Endodermal cell (in vitro differentiated cells): Measurements from ENCODE around the gene CGB1. TPM values are rescaled to one million over a fixed set of nuclear protein-coding genes. Genes with fewer than 3 reads are reported as not detected.
A peak's percentile ranks its signal among the peaks of the same experiment; 100 is the strongest.

Source experiments
- DNase-seq: peaks from one replicate; pipeline ENCODE4 v3.0.0-alpha.2; 2017
- H3K27ac ChIP-seq: 2 replicates; pipeline ENCODE4 v1.5.1; 2013; ENCODE audit warnings: mild to moderate bottlenecking, low read depth, low read length, moderate library complexity
- H3K27me3 ChIP-seq: 2 replicates; pipeline ENCODE4 v1.6.1; 2013; ENCODE audit warnings: mild to moderate bottlenecking, low read length, moderate library complexity; ENCODE audit not compliant: insufficient read depth, control insufficient read depth, poor library complexity, severe bottlenecking
- H3K36me3 ChIP-seq: 2 replicates; pipeline ENCODE4 v1.7.0; 2013; ENCODE audit warnings: mild to moderate bottlenecking, low read length, moderate library complexity; ENCODE audit not compliant: control insufficient read depth, insufficient read depth
- H3K4me1 ChIP-seq: one replicate; pipeline ENCODE4 v1.7.0; 2013; ENCODE audit warnings: low read length; ENCODE audit not compliant: control insufficient read depth, insufficient read depth
- H3K4me3 ChIP-seq: 2 replicates; pipeline ENCODE4 v1.5.1; 2013; ENCODE audit warnings: mild to moderate bottlenecking, low read length, moderate library complexity
- H3K9ac ChIP-seq: 2 replicates; pipeline ENCODE4 v1.6.1; 2013; ENCODE audit warnings: mild to moderate bottlenecking, low read length, moderate library complexity; ENCODE audit not compliant: poor library complexity, severe bottlenecking; ENCODE audit errors: extremely low read depth
- H3K9me3 ChIP-seq: 2 replicates; pipeline ENCODE4 v1.6.1; 2013; ENCODE audit warnings: mild to moderate bottlenecking, low read length, moderate library complexity; ENCODE audit not compliant: control insufficient read depth
- H3K27ac Mint-ChIP-seq: 2 replicates; pipeline ENCODE4 v1.8.0; 2020; ENCODE audit warnings: mixed read lengths
- H3K27me3 Mint-ChIP-seq: 2 replicates; pipeline ENCODE4 v1.8.0; 2021; ENCODE audit warnings: mild to moderate bottlenecking, mixed read lengths; ENCODE audit not compliant: insufficient read depth
- H3K36me3 Mint-ChIP-seq: 2 replicates; pipeline ENCODE4 v1.8.0; 2020; ENCODE audit warnings: low read depth, mixed read lengths
- H3K4me1 Mint-ChIP-seq: 2 replicates; pipeline ENCODE4 v1.8.0; 2020; ENCODE audit warnings: mixed read lengths
- H3K4me3 Mint-ChIP-seq: 2 replicates; pipeline ENCODE4 v1.8.0; 2020; ENCODE audit warnings: mild to moderate bottlenecking, moderate library complexity, mixed read lengths
- H3K9me3 Mint-ChIP-seq: 2 replicates; pipeline ENCODE4 v1.8.0; 2020; ENCODE audit warnings: mild to moderate bottlenecking, mixed read lengths
- CTCF ChIP-seq: fragments of 200-600 bp; sonication (generic); conservative IDR thresholded peaks from 2 replicates; pipeline ENCODE4 v1.5.0; 2021; ENCODE audit warnings: antibody characterized with exemption, mild to moderate bottlenecking
- WGBS, 2 experiments: methylation state at CpG; one replicate each; pipeline versions ENCODE4 v1.1.5 to v1.1.7; 2013; ENCODE audit warnings: missing lambda C conversion rate in 2 of 2, mixed read lengths in 1 of 2; ENCODE audit not compliant: insufficient coverage in 1 of 2, insufficient read length in 1 of 2; 5-methylcytosine and 5-hydroxymethylcytosine counted together
- total RNA-seq, 2 donors: library from RNA; stranded (reverse); fragmentation: NEBNext Ultra II Directional in 1 of 2; extraction: Animal tissue kit (Norgen Biotek cat#: 25700) in 1 of 2; gene quantifications; 2 replicates in 1 of 2; 3 replicates in 1 of 2; pipeline ENCODE4 v1.2.1, GENCODE V29; 2021

Gene CGB1
- total RNA-seq, 2 donors from 2014 or later, result not detected

- no peak overlapping the region for H3K9ac ChIP-seq
- no peaks in the 10 kb centered on the region for H3K9me3 ChIP-seq
- peaks cover 45% of the 10 kb centered on the region for H3K27me3 Mint-ChIP-seq
- no peaks in the 10 kb centered on the region for H3K9me3 Mint-ChIP-seq
- H3K27me3 ChIP-seq, result peaks cover 12% of the 10 kb centered on the region
- peak overlapping the region; percentile 46 for H3K4me3 Mint-ChIP-seq
- peaks cover 6% of the 10 kb centered on the region for H3K36me3 ChIP-seq
- H3K4me1 ChIP-seq, result no peaks in the 10 kb centered on the region
- peaks cover 7% of the 10 kb centered on the region for H3K4me1 Mint-ChIP-seq
- H3K27ac Mint-ChIP-seq, result no peak overlapping the region
- 6% methylated on average over 35 to 62 of the region's 62 CpGs for WGBS, 2 experiments
- H3K36me3 Mint-ChIP-seq, result peaks cover 25% of the 10 kb centered on the region
- peak overlapping the region; percentile 69 for H3K4me3 ChIP-seq
- no peak overlapping the region for H3K27ac ChIP-seq
- peak; percentile 62 for TF ChIP-seq CTCF
- peak; percentile 87 for DNase-seq
These were observed 18.9 kb downstream of the CGB1 start for GRCh38 chr19:49017666-49018351.

GRCh38 chr19:49017041-49017665 lies 19.5 kb downstream of the CGB1 start, which contains the start of gene LHB:
Gene LHB (minus strand): TSS chr19:49017091. CDS start chr19:49017081, 10 bp downstream.
- TF ChIP-seq CTCF, result no peak
- Histone ChIP-seq H3K4me1 (no peaks in the 10 kb centered on the region), H3K4me3 (peak within 1 kb of the TSS; percentile 69), H3K27me3 (peaks cover 12% of the 10 kb centered on the region), H3K36me3 (peaks cover 6% of the 10 kb centered on the region), H3K9ac (no peak within 1 kb of the TSS), H3K27ac (no peak within 1 kb of the TSS), H3K9me3 (no peaks in the 10 kb centered on the region)
- WGBS, 2 experiments, result 78 to 89% methylated on average over 11 to 17 of the region's 17 CpGs
- Mint-ChIP-seq H3K27ac (no peak within 1 kb of the TSS), H3K27me3 (peaks cover 41% of the 10 kb centered on the region), H3K36me3 (peaks cover 29% of the 10 kb centered on the region), H3K4me1 (peaks cover 7% of the 10 kb centered on the region), H3K4me3 (peak within 1 kb of the TSS; percentile 46), H3K9me3 (no peaks in the 10 kb centered on the region)
- no peak for DNase-seq

- DNase-seq, result no peak
- H3K4me1 Mint-ChIP-seq, result peaks cover 7% of the 10 kb centered on the region
- Histone ChIP-seq H3K36me3 (peaks cover 10% of the 10 kb centered on the region), H3K9me3 (no peaks in the 10 kb centered on the region), H3K4me1 (no peaks in the 10 kb centered on the region), H3K4me3 (no peak overlapping the region), H3K27me3 (peaks cover 12% of the 10 kb centered on the region), H3K9ac (no peak overlapping the region), H3K27ac (no peak overlapping the region)
- H3K36me3 Mint-ChIP-seq, result peaks cover 31% of the 10 kb centered on the region
- no peak for TF ChIP-seq CTCF
- 93% methylated on average over 24 of the region's 29 CpGs; no CpG with 5 or more reads in 1 of the 2 experiments for WGBS, 2 experiments
- H3K9me3 Mint-ChIP-seq, result no peaks in the 10 kb centered on the region
- H3K27me3 Mint-ChIP-seq, result peaks cover 33% of the 10 kb centered on the region
- no peak overlapping the region for H3K4me3 Mint-ChIP-seq
- no peak overlapping the region for H3K27ac Mint-ChIP-seq
These were observed 20.4 kb downstream of the CGB1 start for GRCh38 chr19:49016067-49016839.
